ENCODE results near the gene FHAD1. TPM values are rescaled to one million over a fixed set of nuclear protein-coding genes. Genes with fewer than 3 reads are reported as not detected.

Gene FHAD1
- total and polyA plus RNA-seq, 2 of the 13 experiments (the other 11 are each of a cell fraction or from before 2014, with no cell fraction given): not detected

- TF ChIP-seq HNF1A (IDR thresholded peaks at IDR 0.05; ENCODE audit: low read depth): no peak
- 0 out of 2 replicates have a peak, but pooled peaks have one; percentile 27 for TF ChIP-seq HNF1A (CRISPR knock-in tag; IDR thresholded peaks at IDR 0.05; ENCODE audit: borderline replicate concordance)
- TF ChIP-seq ZNF644 (CRISPR knock-in tag; IDR thresholded peaks at IDR 0.05; ENCODE audit: low read depth): peak; percentile 33; the same call in 1 of the 2 replicates
- no peak for TF ChIP-seq CERS6 (CRISPR knock-in tag; IDR thresholded peaks at IDR 0.05)
- no peak for TF ChIP-seq SOX6 (IDR thresholded peaks at IDR 0.05)
- TF ChIP-seq SOX6 (CRISPR knock-in tag; IDR thresholded peaks at IDR 0.05): peak; percentile 75
- TF ChIP-seq, protein P1, sequence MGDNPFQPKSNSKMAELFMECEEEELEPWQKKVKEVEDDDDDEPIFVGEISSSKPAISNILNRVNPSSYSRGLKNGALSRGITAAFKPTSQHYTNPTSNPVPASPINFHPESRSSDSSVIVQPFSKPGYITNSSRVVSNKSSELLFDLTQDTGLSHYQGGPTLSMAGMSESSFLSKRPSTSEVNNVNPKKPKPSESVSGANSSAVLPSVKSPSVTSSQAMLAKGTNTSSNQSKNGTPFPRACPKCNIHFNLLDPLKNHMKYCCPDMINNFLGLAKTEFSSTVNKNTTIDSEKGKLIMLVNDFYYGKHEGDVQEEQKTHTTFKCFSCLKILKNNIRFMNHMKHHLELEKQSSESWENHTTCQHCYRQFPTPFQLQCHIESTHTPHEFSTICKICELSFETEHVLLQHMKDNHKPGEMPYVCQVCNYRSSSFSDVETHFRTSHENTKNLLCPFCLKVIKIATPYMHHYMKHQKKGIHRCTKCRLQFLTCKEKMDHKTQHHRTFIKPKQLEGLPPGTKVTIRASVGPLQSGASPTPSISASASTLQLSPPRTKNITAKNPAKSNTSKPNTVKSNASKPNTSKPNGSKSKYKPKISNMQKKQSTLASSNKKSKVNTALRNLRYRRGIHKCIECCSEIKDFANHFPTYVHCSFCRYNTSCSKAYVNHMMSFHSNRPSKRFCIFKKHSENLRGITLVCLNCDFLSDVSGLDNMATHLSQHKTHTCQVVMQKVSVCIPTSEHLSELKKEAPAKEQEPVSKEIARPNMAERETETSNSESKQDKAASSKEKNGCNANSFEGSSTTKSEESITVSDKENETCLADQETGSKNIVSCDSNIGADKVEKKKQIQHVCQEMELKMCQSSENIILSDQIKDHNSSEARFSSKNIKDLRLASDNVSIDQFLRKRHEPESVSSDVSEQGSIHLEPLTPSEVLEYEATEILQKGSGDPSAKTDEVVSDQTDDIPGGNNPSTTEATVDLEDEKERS (CRISPR knock-in tag; IDR thresholded peaks at IDR 0.05): 0 out of 2 replicates have a peak, but pooled peaks have one; percentile 40
- peak in 1 of 2 experiments; percentile 44; a peak in 2 of 4 replicates for TF ChIP-seq EP300 (IDR thresholded peaks at IDR 0.05; ENCODE audit: low read depth in 2 of 2, low read length in 2 of 2)
- TF ChIP-seq EP300 (CRISPR knock-in tag; IDR thresholded peaks at IDR 0.05; ENCODE audit: borderline replicate concordance): no peak
- TF ChIP-seq PHF5A (CRISPR knock-in tag; IDR thresholded peaks at IDR 0.05; ENCODE audit: low read depth, unreplicated experiment): no peak
- TF ChIP-seq HES4 (CRISPR knock-in tag; IDR thresholded peaks at IDR 0.05; ENCODE audit: borderline replicate concordance): no peak
- peak; percentile 29; the same call in 1 of the 2 replicates for TF ChIP-seq ZNF12 (CRISPR knock-in tag; IDR thresholded peaks at IDR 0.05)
- TF ChIP-seq ZNF773 (CRISPR knock-in tag; IDR thresholded peaks at IDR 0.05; ENCODE audit: borderline replicate concordance): no peak
- TF ChIP-seq HOXA3 (CRISPR knock-in tag; IDR thresholded peaks at IDR 0.05): no peak
- no peak for TF ChIP-seq ZNF251 (CRISPR knock-in tag; IDR thresholded peaks at IDR 0.05)
- no peak for TF ChIP-seq ZNF121 (CRISPR knock-in tag; IDR thresholded peaks at IDR 0.05)
- no peak for TF ChIP-seq ZNF180 (CRISPR knock-in tag; IDR thresholded peaks at IDR 0.05; ENCODE audit: borderline replicate concordance, low read depth)
Observed at GRCh38 chr1:15260418-15261154, 13.6 kb downstream of the FHAD1 start (continued).

Data from HepG2 (cell line).